EL (cell line): ENCODE results near the gene FAM163B.

Experiments used
- DNase-seq: peaks from one replicate; pipeline ENCODE4 v3.0.0-alpha.2; 2016

FAM163B gene

GRCh38 chr9:133615186-133615585 lies 6.0 kb upstream of the FAM163B start:
- DNase-seq, result no peak

- no peak for DNase-seq
Measured at GRCh38 chr9:133614678-133615077, 5.5 kb upstream of the FAM163B start.

- DNase-seq, result no peak
Measured at GRCh38 chr9:133614056-133614455, 4.9 kb upstream of the FAM163B start.

GRCh38 chr9:133613432-133613831 lies 4.2 kb upstream of the FAM163B start:
- no peak for DNase-seq

- DNase-seq, result no peak
Measured at GRCh38 chr9:133612816-133613215, 3.6 kb upstream of the FAM163B start.

GRCh38 chr9:133612051-133612450 lies 2.9 kb upstream of the FAM163B start:
- DNase-seq, result no peak

GRCh38 chr9:133610845-133611244 lies 1.7 kb upstream of the FAM163B start:
- DNase-seq, result no peak

GRCh38 chr9:133608889-133609288 lies 300 bp downstream of the FAM163B start:
- DNase-seq, result no peak

GRCh38 chr9:133608382-133608781 lies 807 bp downstream of the FAM163B start:
- DNase-seq, result no peak

- DNase-seq, result no peak
Measured at GRCh38 chr9:133607976-133608375, 1.2 kb downstream of the FAM163B start.

- no peak for DNase-seq
Measured at GRCh38 chr9:133607381-133607780, 1.8 kb downstream of the FAM163B start.

- no peak for DNase-seq
Measured at GRCh38 chr9:133606708-133607025, 2.5 kb downstream of the FAM163B start.

- DNase-seq, result no peak
Measured at GRCh38 chr9:133605856-133606707, 3.1 kb downstream of the FAM163B start.

- DNase-seq, result no peak
Measured at GRCh38 chr9:133605446-133605845, 3.7 kb downstream of the FAM163B start.

GRCh38 chr9:133604856-133605255 lies 4.3 kb downstream of the FAM163B start:
- no peak for DNase-seq

GRCh38 chr9:133604214-133604613 lies 5.0 kb downstream of the FAM163B start:
- peak; percentile 12 for DNase-seq

GRCh38 chr9:133603135-133603927 lies 5.9 kb downstream of the FAM163B start:
- DNase-seq, result no peak

- DNase-seq, result no peak
Measured at GRCh38 chr9:133602277-133602676, 6.9 kb downstream of the FAM163B start.

- DNase-seq, result no peak
Measured at GRCh38 chr9:133601746-133602145, 7.4 kb downstream of the FAM163B start.

GRCh38 chr9:133600739-133601138 lies 8.4 kb downstream of the FAM163B start:
- DNase-seq, result no peak

- no peak for DNase-seq
Measured at GRCh38 chr9:133599470-133600173, 9.6 kb downstream of the FAM163B start.

- no peak for DNase-seq
Measured at GRCh38 chr9:133598978-133599377, 10.2 kb downstream of the FAM163B start.

GRCh38 chr9:133597316-133597957 lies 11.8 kb downstream of the FAM163B start:
- DNase-seq, result no peak
